Dendritic cell treated with granulocyte-macrophage colony-stimulating factor and Interleukin-4, amounts not matched to agents 40 ng/mL and 50 ng/mL, for 4 days (primary cell): ENCODE results near the gene C7orf25.
A peak's percentile ranks its signal among the peaks of the same experiment; 100 is the strongest.

Experiments
- H3K27ac Mint-ChIP-seq: one replicate; pipeline ENCODE4 v1.8.0; 2022; ENCODE audit warnings: mild to moderate bottlenecking, mixed read lengths
- H3K27me3 Mint-ChIP-seq: one replicate; pipeline ENCODE4 v1.8.0; 2022; ENCODE audit warnings: mild to moderate bottlenecking, mixed read lengths
- H3K36me3 Mint-ChIP-seq: one replicate; pipeline ENCODE4 v1.8.0; 2022; ENCODE audit warnings: low read depth, mixed read lengths
- H3K4me1 Mint-ChIP-seq: one replicate; pipeline ENCODE4 v1.8.0; 2022; ENCODE audit warnings: low read depth, mixed read lengths
- H3K4me3 Mint-ChIP-seq: one replicate; pipeline ENCODE4 v1.8.0; 2022; ENCODE audit warnings: mild to moderate bottlenecking, moderate library complexity, mixed read lengths
- H3K9me3 Mint-ChIP-seq: one replicate; pipeline ENCODE4 v1.8.0; 2022; ENCODE audit warnings: mixed read lengths
- intact Hi-C: fragments of 100-400 bp; cut with micrococcal nuclease; formaldehyde crosslinking; loops from one replicate; pipeline ENCODE4 v1.15.0; 2022

C7orf25 gene

GRCh38 chr7:42939457-42940240, 27.8 kb upstream of the C7orf25 start:
- Mint-ChIP-seq H3K4me3 (no peak overlapping the region), H3K36me3 (peaks cover 37% of the 10 kb centered on the region), H3K27ac (no peak overlapping the region), H3K9me3 (no peaks in the 10 kb centered on the region), H3K27me3 (no peaks in the 10 kb centered on the region), H3K4me1 (no peaks in the 10 kb centered on the region)
- intact Hi-C loops: loop anchor here (5.0 to 10.0 kb wide), 3 partner anchors 498 to 785 kb away; partner anchors contain the start of gene COA1

GRCh38 chr7:42935861-42936260, 24.0 kb upstream of the C7orf25 start:
- intact Hi-C loops: loop anchor here (10.0 kb wide), 1 partner anchor 789 kb away; the partner anchor contains the start of gene COA1
- H3K36me3 Mint-ChIP-seq: peaks cover 51% of the 10 kb centered on the region
- no peaks in the 10 kb centered on the region for H3K9me3 Mint-ChIP-seq
- no peak overlapping the region for H3K4me3 Mint-ChIP-seq
- peaks cover 12% of the 10 kb centered on the region for H3K4me1 Mint-ChIP-seq
- no peak overlapping the region for H3K27ac Mint-ChIP-seq
- no peaks in the 10 kb centered on the region for H3K27me3 Mint-ChIP-seq

- intact Hi-C loops: loop anchor here (10.0 kb wide), 1 partner anchor 791 kb away; the partner anchor contains the start of gene COA1
Measured at GRCh38 chr7:42934291-42934690, 22.4 kb upstream of the C7orf25 start.

GRCh38 chr7:42932811-42933591, 21.1 kb upstream of the C7orf25 start:
- H3K27me3 Mint-ChIP-seq: no peaks in the 10 kb centered on the region
- peak overlapping the region; percentile 95 for H3K27ac Mint-ChIP-seq
- H3K36me3 Mint-ChIP-seq: peaks cover 40% of the 10 kb centered on the region
- intact Hi-C loops: loop anchor here (1.0 to 10.0 kb wide), 2 partner anchors 21 to 792 kb away; partner anchors contain the start of genes C7orf25 and COA1
- H3K4me1 Mint-ChIP-seq: peaks cover 35% of the 10 kb centered on the region
- H3K4me3 Mint-ChIP-seq: peak overlapping the region; percentile 99
- H3K9me3 Mint-ChIP-seq: no peaks in the 10 kb centered on the region

More at GRCh38 chr7:42934291-42934690, 22.4 kb upstream of the C7orf25 start:
- Mint-ChIP-seq H3K36me3 (peaks cover 51% of the 10 kb centered on the region), H3K4me3 (no peak overlapping the region), H3K9me3 (no peaks in the 10 kb centered on the region), H3K27ac (no peak overlapping the region), H3K27me3 (no peaks in the 10 kb centered on the region), H3K4me1 (peaks cover 28% of the 10 kb centered on the region)

- Mint-ChIP-seq H3K27me3 (no peaks in the 10 kb centered on the region), H3K4me3 (peak within 1 kb of the TSS; percentile 99), H3K36me3 (peaks cover 31% of the 10 kb centered on the region), H3K4me1 (peaks cover 35% of the 10 kb centered on the region), H3K27ac (peak within 1 kb of the TSS; percentile 95), H3K9me3 (no peaks in the 10 kb centered on the region)
- intact Hi-C loops: loop anchor here (1.0 to 10.0 kb wide), 2 partner anchors 20 to 793 kb away; partner anchors contain the start of genes C7orf25 and COA1
Measured at GRCh38 chr7:42931834-42932651, 20.2 kb upstream of the C7orf25 start, which contains the start of the genes MRPL32 and PSMA2. MRPL32 (plus strand) TSS chr7:42932376; CDS start chr7:42932387, 11 bp downstream. PSMA2 (minus strand) TSS chr7:42932174; CDS start chr7:42932158, 16 bp downstream.

GRCh38 chr7:42931447-42931833, 19.6 kb upstream of the C7orf25 start:
- intact Hi-C loops: loop anchor here (10.0 kb wide), 1 partner anchor 793 kb away; the partner anchor contains the start of gene COA1
- Mint-ChIP-seq H3K9me3 (no peaks in the 10 kb centered on the region), H3K27me3 (no peaks in the 10 kb centered on the region), H3K36me3 (peaks cover 29% of the 10 kb centered on the region), H3K4me3 (peak overlapping the region; percentile 99), H3K4me1 (peaks cover 35% of the 10 kb centered on the region), H3K27ac (peak overlapping the region; percentile 95)

GRCh38 chr7:42930889-42931288, 19.0 kb upstream of the C7orf25 start:
- intact Hi-C loops: loop anchor here (1.0 to 10.0 kb wide), 2 partner anchors 9 to 794 kb away; partner anchors contain the start of gene COA1
- no peaks in the 10 kb centered on the region for H3K27me3 Mint-ChIP-seq
- peak overlapping the region; percentile 99 for H3K4me3 Mint-ChIP-seq
- H3K27ac Mint-ChIP-seq: peak overlapping the region; percentile 95
- peaks cover 35% of the 10 kb centered on the region for H3K4me1 Mint-ChIP-seq
- no peaks in the 10 kb centered on the region for H3K9me3 Mint-ChIP-seq
- H3K36me3 Mint-ChIP-seq: peaks cover 25% of the 10 kb centered on the region

GRCh38 chr7:42929449-42929848, 17.6 kb upstream of the C7orf25 start:
- Mint-ChIP-seq H3K9me3 (no peaks in the 10 kb centered on the region), H3K27ac (no peak overlapping the region), H3K4me3 (no peak overlapping the region), H3K36me3 (peaks cover 29% of the 10 kb centered on the region), H3K27me3 (no peaks in the 10 kb centered on the region), H3K4me1 (peaks cover 35% of the 10 kb centered on the region)
- intact Hi-C loops: no loop called here

- no peak overlapping the region for H3K4me3 Mint-ChIP-seq
- H3K27me3 Mint-ChIP-seq: no peaks in the 10 kb centered on the region
- peaks cover 36% of the 10 kb centered on the region for H3K36me3 Mint-ChIP-seq
- H3K27ac Mint-ChIP-seq: no peak overlapping the region
- no peaks in the 10 kb centered on the region for H3K9me3 Mint-ChIP-seq
- intact Hi-C loops: no loop called here
- H3K4me1 Mint-ChIP-seq: peaks cover 28% of the 10 kb centered on the region
Measured at GRCh38 chr7:42928754-42929153, 16.9 kb upstream of the C7orf25 start.

GRCh38 chr7:42926204-42926603, 14.3 kb upstream of the C7orf25 start:
- no peak overlapping the region for H3K4me3 Mint-ChIP-seq
- H3K27me3 Mint-ChIP-seq: no peaks in the 10 kb centered on the region
- no peak overlapping the region for H3K27ac Mint-ChIP-seq
- peaks cover 47% of the 10 kb centered on the region for H3K36me3 Mint-ChIP-seq
- H3K4me1 Mint-ChIP-seq: peaks cover 26% of the 10 kb centered on the region
- intact Hi-C loops: no loop called here
- no peaks in the 10 kb centered on the region for H3K9me3 Mint-ChIP-seq

GRCh38 chr7:42925630-42926029, 13.8 kb upstream of the C7orf25 start:
- Mint-ChIP-seq H3K27ac (no peak overlapping the region), H3K4me1 (peaks cover 20% of the 10 kb centered on the region), H3K4me3 (no peak overlapping the region), H3K9me3 (no peaks in the 10 kb centered on the region), H3K27me3 (no peaks in the 10 kb centered on the region), H3K36me3 (peaks cover 53% of the 10 kb centered on the region)
- intact Hi-C loops: no loop called here

GRCh38 chr7:42924223-42924838, 12.5 kb upstream of the C7orf25 start:
- Mint-ChIP-seq H3K4me3 (no peak overlapping the region), H3K4me1 (peaks cover 7% of the 10 kb centered on the region), H3K9me3 (no peaks in the 10 kb centered on the region), H3K27ac (no peak overlapping the region), H3K27me3 (no peaks in the 10 kb centered on the region), H3K36me3 (peaks cover 66% of the 10 kb centered on the region)
- intact Hi-C loops: no loop called here
